H1 (cell line): ENCODE measurements around the gene CYP17A1. TPM values are rescaled to one million over a fixed set of nuclear protein-coding genes. Genes with fewer than 3 reads are reported as not detected.

Experiments
- CTCF ChIA-PET: fragments of 300-600 bp; sonication (Branson Sonifier 250); formaldehyde crosslinking; loops from one replicate; lab custom pipeline; 2021; ENCODE audit not compliant: partially characterized antibody; lab: Charles Lee
- POLR2A ChIA-PET: fragments of 300-600 bp; sonication (Branson Sonifier 250); formaldehyde crosslinking; loops from one replicate; lab custom pipeline; 2021; ENCODE audit warnings: inconsistent platforms; ENCODE audit not compliant: partially characterized antibody; lab: Charles Lee
- DNase-seq, 2 experiments: peaks; one replicate each; pipeline versions ENCODE4 v3.0.0 to v3.0.0-alpha.2; 2010 to 2022; ENCODE audit warnings: low spot score in 2 of 2, low read depth in 1 of 2, mixed read lengths in 1 of 2
- FAIRE-seq: peaks from 2 replicates; lab custom pipeline; 2011; peaks lifted over from hg19 to GRCh38; lab: Jason Lieb, UNC
- H2AFZ ChIP-seq: 2 replicates; pipeline ENCODE4 v1.8.1; 2012; ENCODE audit warnings: low read length, inconsistent platforms
- H2AK5ac ChIP-seq: 2 replicates; pipeline ENCODE4 v1.6.1; 2013; ENCODE audit warnings: low read depth, low read length
- H2BK120ac ChIP-seq: replicated peaks from 2 replicates; pipeline ENCODE3; 2013; ENCODE audit warnings: low read depth, low read length, inconsistent platforms
- H2BK12ac ChIP-seq: 2 replicates; pipeline ENCODE4 v1.6.1; 2013; ENCODE audit warnings: low read depth, low read length
- H2BK15ac ChIP-seq: 2 replicates; pipeline ENCODE4 v1.6.1; 2013; ENCODE audit warnings: low read length
- H2BK20ac ChIP-seq: 2 replicates; pipeline ENCODE4 v1.6.1; 2013; ENCODE audit warnings: low read length
- H2BK5ac ChIP-seq: 2 replicates; pipeline ENCODE4 v1.6.1; 2013; ENCODE audit warnings: low read depth, low read length
- H3K14ac ChIP-seq: 2 replicates; pipeline ENCODE4 v1.6.1; 2013; ENCODE audit warnings: inconsistent platforms; ENCODE audit not compliant: insufficient read length
- H3K18ac ChIP-seq: 2 replicates; pipeline ENCODE4 v1.6.1; 2013; ENCODE audit warnings: low read length; ENCODE audit errors: extremely low read depth
- H3K23ac ChIP-seq: 2 replicates; pipeline ENCODE4 v1.6.1; 2013; ENCODE audit warnings: inconsistent platforms; ENCODE audit not compliant: insufficient read length
- H3K23me2 ChIP-seq: 2 replicates; pipeline ENCODE4 v1.6.1; 2013; ENCODE audit warnings: low read depth, low read length
- H3K27ac ChIP-seq: 2 replicates; pipeline ENCODE4 v1.6.1; 2011; ENCODE audit warnings: low read depth, low read length, inconsistent platforms
- H3K27me3 ChIP-seq, 4 experiments: replicated peaks in 1 of 4; 1 replicate in 1 of 4; 2 replicates in 3 of 4; pipeline versions ENCODE4 v1.6.1 to v1.8.1; 2011 to 2013; ENCODE audit warnings: low read length in 3 of 4, mild to moderate bottlenecking in 3 of 4, inconsistent platforms in 2 of 4, mixed read lengths in 2 of 4, moderate library complexity in 1 of 4; ENCODE audit not compliant: control insufficient read depth in 3 of 4, insufficient read depth in 3 of 4; ENCODE audit errors: extremely low read depth in 1 of 4
- H3K36me3 ChIP-seq, 4 experiments: 2 replicates each; pipeline versions ENCODE4 v1.6.1 to v1.8.1; 2011 to 2013; ENCODE audit warnings: mild to moderate bottlenecking in 4 of 4, low read length in 3 of 4, moderate library complexity in 2 of 4, control low read depth in 1 of 4, inconsistent platforms in 1 of 4; ENCODE audit not compliant: insufficient read depth in 4 of 4, control insufficient read depth in 2 of 4
- H3K4ac ChIP-seq: replicated peaks from 2 replicates; pipeline ENCODE3; 2013; ENCODE audit warnings: low read length, low read depth, mixed read lengths, inconsistent platforms; ENCODE audit not compliant: insufficient read length
- H3K4me1 ChIP-seq, 4 experiments: replicated peaks in 1 of 4; 1 replicate in 1 of 4; 2 replicates in 3 of 4; pipeline versions ENCODE4 v1.6.1 to v1.8.1; 2011 to 2013; ENCODE audit warnings: low read length in 3 of 4, inconsistent platforms in 2 of 4, mixed read lengths in 1 of 4; ENCODE audit not compliant: insufficient read depth in 4 of 4, control insufficient read depth in 3 of 4
- H3K4me2 ChIP-seq, 2 experiments: 2 replicates each; pipeline versions ENCODE4 v1.6.1 to v1.8.1; 2011 to 2013; ENCODE audit warnings: low read depth in 2 of 2, low read length in 2 of 2, control low read depth in 1 of 2, inconsistent platforms in 1 of 2, mild to moderate bottlenecking in 1 of 2; ENCODE audit not compliant: insufficient read depth in 1 of 2
- H3K4me3 ChIP-seq, 4 experiments: fragments of 200-600, 300-600 bp in 1 of 4; sonication (generic), shearing (Covaris generic), sonication (Bioruptor Twin) in 1 of 4; 2 replicates each; pipeline versions ENCODE4 v1.5.1 to v1.8.1; 2011 to 2016; ENCODE audit warnings: low read length in 4 of 4, low read depth in 3 of 4, control low read depth in 2 of 4, inconsistent platforms in 2 of 4, mild to moderate bottlenecking in 2 of 4, mixed read lengths in 1 of 4, moderate library complexity in 1 of 4; ENCODE audit not compliant: insufficient read depth in 2 of 4; ENCODE audit errors: extremely low read depth in 1 of 4
- H3K56ac ChIP-seq: replicated peaks from 2 replicates; pipeline ENCODE3; 2013; ENCODE audit warnings: low read depth, mild to moderate bottlenecking, mixed read lengths, low read length, inconsistent platforms; ENCODE audit not compliant: insufficient read length
- H3K79me1 ChIP-seq: 2 replicates; pipeline ENCODE4 v1.6.1; 2013; ENCODE audit warnings: low read depth, low read length, control low read depth
- H3K79me2 ChIP-seq, 2 experiments: 2 replicates each; pipeline versions ENCODE4 v1.6.1 to v1.8.1; 2012 to 2013; ENCODE audit warnings: low read length in 2 of 2, mild to moderate bottlenecking in 2 of 2, inconsistent platforms in 1 of 2; ENCODE audit not compliant: insufficient read depth in 2 of 2, control insufficient read depth in 1 of 2
- H3K9ac ChIP-seq, 4 experiments: replicated peaks in 1 of 4; 1 replicate in 1 of 4; 2 replicates in 3 of 4; pipeline versions ENCODE4 v1.6.1 to v1.8.1; 2011 to 2013; ENCODE audit warnings: low read depth in 3 of 4, low read length in 3 of 4, control low read depth in 2 of 4, mild to moderate bottlenecking in 2 of 4, moderate library complexity in 2 of 4, inconsistent platforms in 1 of 4; ENCODE audit errors: extremely low read depth in 1 of 4
- H3K9me3 ChIP-seq, 2 experiments: 2 replicates each; pipeline versions ENCODE4 v1.6.1 to v1.8.1; 2012 to 2013; ENCODE audit warnings: mild to moderate bottlenecking in 2 of 2, moderate library complexity in 2 of 2, control low read depth in 1 of 2, inconsistent platforms in 1 of 2, low read depth in 1 of 2, low read length in 1 of 2, mixed read lengths in 1 of 2; ENCODE audit not compliant: insufficient read depth in 2 of 2
- H4K20me1 ChIP-seq, 2 experiments: replicated peaks in 1 of 2; 2 replicates each; pipeline versions ENCODE3 to v1.8.1; 2011 to 2013; ENCODE audit warnings: inconsistent platforms in 2 of 2, low read length in 2 of 2, mild to moderate bottlenecking in 1 of 2; ENCODE audit not compliant: insufficient read depth in 2 of 2, control insufficient read depth in 1 of 2
- H4K5ac ChIP-seq: 2 replicates; pipeline ENCODE4 v1.6.1; 2013; ENCODE audit warnings: low read length, low read depth, mixed read lengths, inconsistent platforms; ENCODE audit not compliant: insufficient read length
- H4K8ac ChIP-seq: 2 replicates; pipeline ENCODE4 v1.8.0; 2013; ENCODE audit warnings: mild to moderate bottlenecking, moderate library complexity, low read length, inconsistent platforms; ENCODE audit not compliant: insufficient read depth; ENCODE audit errors: extremely low read depth
- H4K91ac ChIP-seq: replicated peaks from 2 replicates; pipeline ENCODE3; 2013; ENCODE audit warnings: low read length, mixed read lengths, inconsistent platforms; ENCODE audit not compliant: insufficient read length
- ASH2L ChIP-seq: fragments of 200-600, 300-600 bp; sonication (generic); IDR thresholded peaks from one replicate; pipeline ENCODE4 v1.7.1; 2017; ENCODE audit warnings: low read length
- BRCA1 ChIP-seq: IDR thresholded peaks from 2 replicates; pipeline ENCODE4 v1.6.1; 2012; ENCODE audit warnings: low read depth, low read length, improper control_type of control experiment
- CBX5 ChIP-seq: fragments of 300-800, 300-1000 bp; sonication (generic); IDR thresholded peaks from 2 replicates; pipeline ENCODE4 v1.7.1; 2016; ENCODE audit warnings: antibody characterized with exemption, low read length, low read depth
- JUN ChIP-seq: IDR thresholded peaks from 2 replicates; pipeline ENCODE4 v1.6.1; 2011; ENCODE audit warnings: low read depth, mild to moderate bottlenecking, improper control_type of control experiment, low read length
- JUND ChIP-seq: IDR thresholded peaks from 2 replicates; pipeline ENCODE4 v1.6.1; 2011; ENCODE audit warnings: mild to moderate bottlenecking, improper control_type of control experiment, low read length
- NRF1 ChIP-seq: IDR thresholded peaks from 2 replicates; pipeline ENCODE4 v1.6.1; 2011; ENCODE audit warnings: mild to moderate bottlenecking, low read depth, low read length, improper control_type of control experiment
- RAD21 ChIP-seq, 2 experiments: IDR thresholded peaks in 1 of 2; conservative IDR thresholded peaks in 1 of 2; 2 replicates each; pipeline ENCODE4 v1.6.1; 2011; ENCODE audit warnings: low read depth in 2 of 2, low read length in 2 of 2, improper control_type of control experiment in 1 of 2, inconsistent platforms in 1 of 2, mild to moderate bottlenecking in 1 of 2, moderate library complexity in 1 of 2
- RFX5 ChIP-seq: IDR thresholded peaks from 2 replicates; pipeline ENCODE4 v1.6.1; 2011; ENCODE audit warnings: low read depth, low read length, improper control_type of control experiment, borderline replicate concordance
- RXRA ChIP-seq: IDR thresholded peaks from 2 replicates; pipeline ENCODE4 v1.6.1; 2011; ENCODE audit warnings: low read depth, mild to moderate bottlenecking, low read length, moderate library complexity; ENCODE audit not compliant: insufficient read depth
- YY1 ChIP-seq: IDR thresholded peaks from 2 replicates; pipeline ENCODE4 v1.6.1; 2011; ENCODE audit warnings: low read depth, mild to moderate bottlenecking, low read length
- WGBS, 2 experiments: shearing (Covaris generic) in 1 of 2; methylation state at CpG; one replicate each; pipeline versions ENCODE4 v1.1.6 to v1.1.7; 2013 to 2015; ENCODE audit warnings: low lambda C conversion rate in 2 of 2, mixed read lengths in 2 of 2, inconsistent platforms in 1 of 2, low coverage in 1 of 2, missing lambda C conversion rate in 1 of 2; ENCODE audit not compliant: insufficient replicate concordance in 2 of 2, insufficient coverage in 1 of 2, insufficient read length in 1 of 2; ENCODE audit errors: extremely low coverage in 1 of 2, missing lambda C conversion rate in 1 of 2; 5-methylcytosine and 5-hydroxymethylcytosine counted together
- polyA plus RNA-seq, 7 experiments: library from polyadenylated mRNA; depleted of rRNA in 3 of 7; stranded (reverse) in 5 of 7; unstranded in 2 of 7; fragments of >200 nt in 5 of 7; fragments of 200-250 nt in 2 of 7; gene quantifications; 1 replicate in 5 of 7; 2 replicates in 1 of 7; 4 replicates in 1 of 7; pipeline versions ENCODE4 v1.2.1 to v1.2.3, GENCODE V29; 2011 to 2013; ENCODE audit warnings: missing spikeins in 2 of 7, mixed read lengths in 2 of 7
- total RNA-seq: library from RNA; stranded (reverse); fragmentation: NEBNext Ultra II Directional; extraction: Animal tissue kit (Norgen Biotek cat#: 25700); gene quantifications from 2 replicates; pipeline ENCODE4 v1.2.1, GENCODE V29; 2021

Gene CYP17A1
- total and polyA plus RNA-seq, 2 of the 8 experiments (the other 6 are each of a cell fraction or from before 2014, with no cell fraction given), result not detected

DNA sequence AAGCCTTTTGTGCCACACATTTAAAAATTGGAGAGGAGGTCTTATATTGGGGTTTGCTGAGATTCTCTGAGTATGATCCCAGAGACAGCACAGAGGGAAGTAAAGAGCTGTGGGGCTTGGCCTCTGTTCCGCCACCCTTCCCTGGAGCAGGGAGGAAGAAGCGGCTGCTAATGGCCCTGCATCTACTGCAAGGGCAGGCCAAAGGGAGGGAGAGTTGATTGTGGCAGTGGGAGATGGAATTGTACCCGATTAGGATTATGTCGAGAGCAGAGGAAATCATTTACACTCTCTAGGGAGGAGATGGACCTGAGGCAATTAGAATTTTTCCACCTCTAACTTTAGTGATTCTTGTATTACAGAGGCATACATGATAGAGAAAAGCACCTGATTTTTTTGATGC, 28.8 kb downstream of the CYP17A1 start:
- Histone ChIP-seq H4K91ac (no peak overlapping the region), H3K4me1 (peaks cover 0 to 3% (median 0%) of the 10 kb centered on the region in 4 experiments; a peak in 4 of 7 replicates), H3K14ac (no peak overlapping the region), H2BK15ac (no peak overlapping the region), H3K4ac (no peak overlapping the region), H3K79me1 (no peaks in the 10 kb centered on the region; the same call in 1 of the 2 replicates), H3K4me2 (no peak overlapping the region; a peak in 1 of 4 replicates), H2BK20ac (no peak overlapping the region; the same call in 1 of the 2 replicates), H3K27me3 (no peaks in the 10 kb centered on the region), H2BK120ac (no peak overlapping the region), H3K18ac (no peak overlapping the region; the same call in 1 of the 2 replicates), H3K79me2 (no peaks in the 10 kb centered on the region), H4K20me1 (no peaks in the 10 kb centered on the region), H3K23ac (no peak overlapping the region), H4K5ac (no peak overlapping the region), H3K9me3 (peaks cover 0 to 3% of the 10 kb centered on the region in 2 experiments; a peak in 2 of 4 replicates), H3K9ac (no peak overlapping the region), H3K27ac (no peak overlapping the region; the same call in 1 of the 2 replicates), H2BK5ac (no peak overlapping the region), H2AFZ (no peak overlapping the region), H3K36me3 (peaks cover 0 to 6% (median 2%) of the 10 kb centered on the region in 4 experiments; a peak in 2 of 8 replicates), H2AK5ac (no peak overlapping the region), H3K4me3 (no peak overlapping the region), H4K8ac (no peak overlapping the region), H3K56ac (no peak overlapping the region), H2BK12ac (no peak overlapping the region)
- no peak for DNase-seq
- 78% methylated on average over 4 of the region's 4 CpGs; no CpG with 5 or more reads in 1 of the 2 experiments for WGBS, 2 experiments
- ChIA-PET POLR2A (interaction anchor here (0.7 to 1.0 kb wide), 2 partner anchors 14 to 395 kb away, joined by 3 to 5 read pairs; no protein-coding TSS in a partner anchor), CTCF (interaction anchor here (0.7 to 2.0 kb wide), 4 partner anchors 31 to 141 kb away, joined by 3 to 4 read pairs (median 4); no protein-coding TSS in a partner anchor)
- no peak for FAIRE-seq
- TF ChIP-seq RXRA (no peak), CBX5 (no peak), JUN (no peak), RAD21 (IDR thresholded peaks at IDR 0.05 in 1 of 2, conservative IDR thresholded peaks at IDR 0.05 in 1 of 2; ENCODE audit: low read depth in 2 of 2, low read length in 2 of 2) (no peak), NRF1 (no peak), ASH2L (no peak), JUND (no peak), RFX5 (no peak), YY1 (no peak), BRCA1 (no peak)
- TF ChIP-seq, all 59 proteins: peak for 0
- no peaks in the 10 kb centered on the region for H3K23me2 ChIP-seq
